H4 (cell line): Measurements from ENCODE around the gene WNK3. TPM values are rescaled to one million over a fixed set of nuclear protein-coding genes. Genes with fewer than 3 reads are reported as not detected.

ENCODE experiments used
- DNase-seq: peaks from one replicate; pipeline ENCODE4 v3.0.0-alpha.2; 2015; ENCODE audit warnings: low spot score
- total RNA-seq: library from RNA; depleted of rRNA; stranded (reverse); fragments of >200 nt; shearing (Covaris generic); gene quantifications from 2 replicates; pipeline ENCODE4 v1.2.3, GENCODE V29; 2014

Gene WNK3
- total RNA-seq, 1 experiment from 2014 or later: 0.58 TPM

GRCh38 chrX:54238588-54238987 lies 119.3 kb downstream of the WNK3 start:
- no peak for DNase-seq

GRCh38 chrX:54237014-54237413 lies 120.8 kb downstream of the WNK3 start:
- no peak for DNase-seq

DNA sequence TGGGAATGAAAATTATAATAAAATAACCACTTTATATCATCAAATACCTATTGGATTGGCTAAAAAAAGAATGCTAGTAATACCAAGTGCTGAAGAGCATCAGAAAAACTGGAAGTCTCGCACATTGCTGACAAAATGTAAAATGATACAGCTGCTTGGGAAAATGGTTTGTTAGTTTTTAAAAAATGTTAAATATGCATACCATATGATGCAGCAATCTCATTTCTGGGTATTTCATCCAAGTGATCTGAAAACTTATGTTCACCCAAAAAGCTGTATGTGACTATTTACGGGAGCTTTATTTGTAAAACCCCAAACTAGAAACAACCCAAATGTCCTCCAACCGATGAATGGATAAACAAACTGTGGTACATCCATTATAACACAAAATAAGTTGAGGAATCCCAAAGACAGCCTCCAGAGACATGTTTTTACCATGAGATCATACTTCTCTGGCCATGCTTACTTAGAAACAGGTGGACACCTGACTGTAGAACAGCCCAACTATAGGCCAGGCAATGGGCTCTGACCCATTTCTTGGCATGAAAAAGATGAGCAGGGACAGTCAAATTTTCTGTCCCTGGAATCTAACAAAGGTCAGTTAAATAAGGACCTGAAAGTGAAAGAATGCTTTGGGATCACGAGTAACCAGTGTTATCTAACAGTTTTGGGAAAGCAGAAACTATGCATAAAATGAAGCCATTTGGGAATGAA lies 127.3 kb downstream of the WNK3 start:
- no peak for DNase-seq

DNA sequence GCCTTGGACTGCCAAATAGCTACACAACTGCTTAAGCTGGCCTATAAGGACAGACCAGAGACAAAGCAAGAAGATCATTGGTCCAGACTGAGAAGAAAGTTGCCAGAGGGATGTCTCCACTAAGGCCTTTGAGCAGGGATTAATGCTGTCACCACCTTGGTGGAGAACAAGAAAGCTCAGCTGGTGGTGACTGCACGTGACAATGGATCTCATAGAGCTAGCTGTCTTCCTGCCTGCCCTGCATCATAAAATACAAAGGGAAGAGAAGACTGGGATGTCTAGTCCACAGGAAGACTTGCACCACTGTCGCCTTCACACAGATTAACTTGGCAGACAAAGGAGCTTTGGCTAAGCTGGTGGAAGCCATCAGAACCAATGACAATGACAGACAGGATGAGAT lies 134.3 kb downstream of the WNK3 start:
- no peak for DNase-seq

DNA sequence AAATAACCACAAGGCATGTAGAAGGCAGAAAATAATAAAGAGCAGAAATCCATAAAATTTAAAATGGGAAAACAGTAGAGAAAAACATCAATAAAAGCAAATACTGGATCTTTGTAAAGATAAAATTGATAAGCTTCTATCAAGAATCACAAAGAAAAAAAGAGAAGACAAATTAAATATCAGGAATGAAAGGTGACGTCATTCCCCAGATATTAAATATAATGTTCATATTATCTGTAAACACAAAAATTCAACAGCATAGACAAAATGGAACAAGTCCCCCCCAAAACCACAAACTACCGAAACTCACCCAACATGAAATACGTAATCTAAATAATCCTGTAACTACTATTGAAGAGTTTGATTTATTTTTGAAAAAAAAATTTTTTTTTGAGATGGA lies 144.2 kb downstream of the WNK3 start:
- no peak for DNase-seq

GRCh38 chrX:54208531-54208930 lies 149.3 kb downstream of the WNK3 start:
- DNase-seq: no peak

- DNase-seq: no peak
Measured at GRCh38 chrX:54198262-54198661, 159.6 kb downstream of the WNK3 start.

DNA sequence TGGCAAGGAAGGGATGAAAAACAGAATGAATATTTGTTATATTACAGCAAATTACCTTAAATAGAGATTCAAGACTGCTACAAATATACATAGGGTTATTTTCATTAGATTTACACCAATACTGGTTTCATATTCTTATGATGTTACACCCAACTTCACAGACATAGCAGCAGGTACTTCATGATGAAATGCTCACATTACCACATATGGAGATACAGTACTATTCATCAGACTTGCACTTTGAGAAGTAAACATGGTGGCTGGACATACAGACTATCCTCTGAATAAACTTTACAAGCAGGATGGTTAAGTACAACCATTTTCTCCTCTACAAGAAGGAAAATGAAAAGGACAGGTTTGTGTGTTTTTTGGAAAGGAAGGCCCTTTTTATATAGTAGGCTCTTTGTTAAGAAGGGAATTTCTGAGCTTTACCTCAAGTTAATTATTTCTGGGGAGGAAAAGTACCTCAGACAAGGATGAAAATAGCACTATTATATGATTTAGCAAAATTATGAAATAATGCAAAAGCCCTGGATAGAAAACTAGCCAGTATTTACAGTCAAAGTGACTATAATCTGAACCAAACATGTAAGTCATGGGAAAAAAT lies 162.8 kb downstream of the WNK3 start:
- DNase-seq: no peak

DNA sequence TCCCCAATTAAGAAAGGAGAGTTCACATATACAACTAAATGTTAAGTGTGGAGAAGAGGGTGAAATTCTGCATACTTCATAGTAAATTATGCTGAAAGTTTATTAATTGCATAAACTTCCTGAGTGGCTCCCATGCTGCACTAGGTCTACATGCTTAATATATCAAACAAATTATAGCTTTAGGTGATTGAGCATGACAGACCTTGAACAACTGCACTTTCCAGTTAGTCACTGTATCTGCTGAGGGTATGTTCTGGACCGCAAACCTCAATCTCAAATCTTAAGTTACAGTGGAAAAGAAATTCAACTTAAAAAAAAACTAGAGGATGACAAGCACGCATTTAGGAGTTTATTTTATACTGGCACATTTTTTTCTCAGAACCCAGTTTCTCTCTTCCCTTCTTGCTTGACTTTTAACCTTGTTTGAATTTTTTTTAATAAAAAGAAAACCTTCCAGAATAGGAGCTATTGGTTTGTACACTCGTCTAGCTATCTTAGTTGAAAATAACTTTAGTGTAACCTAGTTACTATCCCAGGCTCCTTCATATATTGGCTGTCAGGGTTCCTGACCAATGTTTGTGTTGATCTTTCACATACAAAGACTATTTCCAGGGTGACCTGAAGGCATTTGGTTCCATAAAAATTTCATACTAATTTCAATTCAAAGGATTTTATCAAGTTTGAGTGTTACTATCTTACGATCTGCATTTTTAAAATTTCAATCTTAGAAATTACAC lies 164.6 kb downstream of the WNK3 start:
- no peak for DNase-seq

DNA sequence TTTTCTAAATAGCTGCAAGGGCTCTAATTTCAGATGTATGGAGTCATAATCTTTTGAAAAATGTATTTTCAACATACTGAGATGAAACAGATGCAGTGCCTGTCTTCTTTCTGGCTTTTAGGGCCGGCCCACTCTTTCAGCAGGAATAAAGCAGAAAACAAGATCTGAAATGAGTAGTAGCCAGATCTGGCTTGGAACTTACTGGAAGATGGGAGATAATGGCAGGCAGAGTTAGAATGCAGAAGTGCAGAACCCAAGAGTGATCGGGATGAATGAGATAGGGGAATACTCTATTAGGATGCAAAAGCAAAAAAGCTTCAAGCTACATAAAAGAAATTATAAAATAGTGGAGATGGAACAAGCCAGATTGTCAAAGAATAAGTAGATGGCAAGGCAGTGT lies 173.4 kb downstream of the WNK3 start:
- DNase-seq: no peak

DNA sequence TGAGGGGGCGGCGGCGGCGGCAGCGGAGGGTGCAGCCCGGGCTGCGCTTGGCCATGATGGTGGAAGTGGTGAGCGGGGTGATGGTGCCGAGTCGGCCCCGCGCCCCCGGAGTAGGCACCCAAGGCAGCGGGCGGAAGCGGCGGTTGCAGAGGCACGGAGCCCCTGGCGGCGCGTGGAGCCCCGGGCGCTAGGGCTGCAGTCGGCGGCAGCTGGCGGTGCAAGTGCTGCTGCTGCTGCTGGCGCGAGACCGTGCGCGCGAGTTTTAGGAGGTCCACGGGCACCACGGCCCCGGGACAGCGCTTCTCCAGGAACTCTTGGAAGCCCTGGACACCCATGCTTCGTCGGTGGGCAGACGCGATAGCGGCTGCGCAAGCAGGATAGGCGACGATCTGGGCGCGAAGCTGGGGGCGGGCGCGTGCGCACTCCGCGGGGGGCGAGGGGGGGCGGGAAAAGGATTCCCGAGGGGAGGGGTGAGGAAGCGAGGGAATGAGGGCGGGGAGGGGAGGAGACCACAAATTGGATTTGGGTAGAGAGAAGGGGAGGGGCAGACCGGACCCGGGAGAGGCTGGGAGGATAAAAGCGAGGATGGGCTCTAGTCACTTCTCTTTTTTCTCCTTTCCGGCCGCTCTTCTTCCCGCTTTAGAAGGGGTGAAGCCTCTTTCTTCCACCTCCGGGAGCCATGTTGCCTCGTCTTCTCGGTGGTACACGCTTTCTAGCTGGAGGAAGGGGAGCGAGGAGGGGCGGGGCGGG lies 174.8 kb downstream of the WNK3 start, which contains the start of gene FAM120C:
Gene FAM120C, minus strand, starts transcription at position 391 of the 750 bp plus-strand sequence. Its CDS starts 56 bp downstream, at position 335.
- DNase-seq: peak; percentile 64

- peak; percentile 27 for DNase-seq
Measured at GRCh38 chrX:54182194-54182863, 175.5 kb downstream of the WNK3 start.

- peak; percentile 61 for DNase-seq
Measured at GRCh38 chrX:54181202-54181953, 176.5 kb downstream of the WNK3 start.

DNA sequence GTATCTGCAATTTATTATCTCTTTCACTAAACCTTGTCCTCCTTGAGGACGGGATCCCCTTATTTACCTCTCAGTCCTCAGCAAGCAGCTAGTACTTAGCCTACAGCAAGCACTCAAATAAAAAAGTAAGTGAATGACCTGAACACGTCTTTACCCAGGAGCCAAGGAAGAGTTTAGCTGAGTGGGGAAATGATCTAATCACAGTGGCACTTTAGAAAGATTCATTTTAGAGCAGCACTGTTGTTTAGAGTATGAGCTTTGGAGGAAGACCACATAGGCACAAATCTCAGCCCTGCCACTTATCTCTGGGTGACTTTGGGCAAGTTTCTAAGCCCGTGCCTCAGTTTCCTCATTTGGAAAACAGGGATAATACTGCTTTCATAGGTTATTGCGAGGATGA lies 177.4 kb downstream of the WNK3 start:
- DNase-seq: peak; percentile 3

DNA sequence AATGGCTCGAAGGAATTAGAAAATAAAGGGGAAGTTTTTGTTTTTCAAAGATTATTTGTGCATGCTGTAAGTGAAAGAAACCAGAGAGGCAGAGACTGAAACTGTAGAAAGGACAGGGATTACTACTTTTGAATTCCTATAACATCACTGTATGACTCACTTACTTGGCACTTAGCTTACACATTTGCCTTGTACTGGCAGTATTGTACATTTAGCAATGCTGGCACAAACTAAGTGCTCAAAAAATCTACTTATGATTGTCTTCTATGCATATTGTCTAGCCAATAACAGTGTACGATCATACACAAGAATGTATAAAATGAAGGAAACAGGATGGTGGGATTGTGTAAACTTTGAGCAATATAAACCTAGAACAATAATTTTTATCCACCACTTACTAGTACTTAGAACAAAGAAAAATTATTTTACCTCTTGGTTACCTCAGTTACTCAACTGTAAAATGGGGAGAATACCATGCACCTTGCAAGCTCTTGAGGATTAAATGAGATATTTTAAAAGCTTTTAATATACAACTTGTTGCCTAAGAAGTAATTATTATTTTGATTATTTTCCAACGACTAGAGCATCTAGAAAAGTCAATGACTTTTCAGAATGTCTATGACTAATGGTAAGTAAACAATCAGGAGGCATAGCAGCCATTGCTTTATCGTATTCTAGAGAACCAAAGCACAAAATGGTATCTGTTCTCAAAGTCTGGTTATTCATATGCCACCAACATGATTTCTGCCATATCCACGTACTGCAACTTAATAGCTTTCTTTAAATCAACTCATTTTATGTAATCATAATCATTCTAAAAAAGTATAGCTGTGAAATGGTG lies 179.5 kb downstream of the WNK3 start:
- peak; percentile 60 for DNase-seq

DNA sequence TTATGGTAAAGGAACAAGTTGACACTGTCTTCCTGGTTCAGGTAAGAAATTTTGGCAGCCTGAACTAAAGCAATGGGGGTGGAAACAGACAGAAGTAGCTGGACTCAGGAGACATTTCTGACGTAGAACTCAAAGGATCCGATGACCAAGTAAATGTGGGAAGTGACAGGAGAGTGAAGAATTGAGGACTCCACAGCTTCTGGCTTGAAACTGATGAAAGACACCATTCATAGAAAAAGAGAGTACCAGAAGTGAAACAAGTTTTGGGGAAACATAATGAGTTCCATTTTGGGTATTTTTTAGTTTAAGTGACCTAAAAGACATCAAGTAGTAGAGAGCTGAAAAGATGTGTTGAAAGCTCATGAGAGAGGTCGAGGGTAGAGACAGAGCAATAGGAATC lies 180.5 kb downstream of the WNK3 start:
- DNase-seq: no peak

DNA sequence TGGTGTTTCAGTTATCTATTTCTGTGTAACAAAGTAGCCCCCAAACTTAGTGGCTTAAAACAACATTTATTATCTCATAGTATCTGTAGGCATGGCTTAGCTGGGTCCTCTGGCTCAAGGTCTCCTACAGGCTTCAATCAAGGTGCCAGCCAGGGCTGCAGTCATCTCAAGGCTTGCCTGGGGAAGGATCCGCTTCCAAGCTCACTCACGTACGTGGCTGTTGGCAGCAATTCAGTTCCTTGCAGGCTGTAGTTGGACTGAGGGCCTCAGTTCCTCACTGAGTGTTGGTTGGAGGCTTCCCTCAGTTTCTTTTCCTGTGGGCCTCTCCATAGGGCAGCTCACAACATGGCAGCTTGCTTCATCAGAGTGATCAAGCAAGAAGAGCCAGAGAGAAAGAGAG lies 184.1 kb downstream of the WNK3 start:
- no peak for DNase-seq

GRCh38 chrX:54172455-54172854 lies 185.4 kb downstream of the WNK3 start:
- DNase-seq: no peak

DNA sequence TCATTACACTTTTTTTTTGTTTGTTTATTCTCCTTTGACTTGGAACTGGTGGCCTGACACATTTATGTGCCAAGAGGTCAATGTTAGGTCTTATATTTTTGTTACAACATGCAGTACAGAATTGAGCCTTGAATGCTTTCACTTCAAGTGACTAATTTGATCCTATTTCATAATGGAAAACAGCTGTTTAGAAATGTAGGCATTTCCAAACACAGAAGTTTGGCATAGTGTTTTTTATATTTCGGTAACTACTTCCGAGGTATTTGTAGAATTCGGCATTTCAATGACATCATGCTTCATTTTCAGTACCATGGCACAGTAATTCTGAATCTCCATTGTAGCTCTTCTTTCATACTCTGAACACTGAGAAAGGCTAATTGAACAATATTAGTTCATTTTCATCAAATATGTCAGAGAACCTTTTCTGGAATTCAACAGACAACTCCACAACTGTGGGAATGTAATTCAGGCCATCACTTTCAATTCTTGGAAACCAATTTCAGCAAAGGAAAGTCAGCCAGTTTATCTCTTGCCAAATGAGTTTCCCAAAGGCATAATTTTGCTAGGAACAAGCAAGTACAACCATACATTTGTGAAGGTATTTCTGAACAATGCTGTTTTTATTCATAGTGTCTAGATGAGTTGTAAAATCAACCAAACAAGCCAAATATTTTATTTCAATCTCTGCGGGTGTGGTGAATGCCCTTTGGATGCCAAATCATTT lies 186.2 kb downstream of the WNK3 start:
- no peak for DNase-seq
